ENCODE measurements around the gene SCMH1. TPM values are rescaled to one million over a fixed set of nuclear protein-coding genes. Genes with fewer than 3 reads are reported as not detected.
A peak's percentile ranks its signal among the peaks of the same experiment; 100 is the strongest.

SCMH1 gene
- total and polyA plus RNA-seq, 9 donors = 26.9 to 41.7 (median 32.7) TPM

- Histone ChIP-seq H3K4me1 (ENCODE audit: control insufficient read depth, insufficient read depth, low read length) (peaks cover 5% of the 10 kb centered on the region), H3K27ac (ENCODE audit: low read length) (peak overlapping the region; percentile 59), H3K4me3 (ENCODE audit: low read length) (no peak overlapping the region), H3K36me3 (ENCODE audit: control insufficient read depth, insufficient read depth, low read length) (peaks cover 67% of the 10 kb centered on the region), H3K9me3 (replicated peaks; ENCODE audit: control insufficient read depth, low read depth, low read length) (no peaks in the 10 kb centered on the region), H3K27me3 (ENCODE audit: control insufficient read depth, insufficient read depth, low read length) (no peaks in the 10 kb centered on the region)
- peak; percentile 72 for DNase-seq
- WGBS (ENCODE audit: insufficient coverage) = 51% methylated on average over 2 of the region's 5 CpGs
These were observed 196.4 kb downstream of the SCMH1 start for GRCh38 chr1:41045740-41046139.

- DNase-seq = no peak
- Histone ChIP-seq H3K4me3 (ENCODE audit: low read length) (no peak overlapping the region), H3K27me3 (ENCODE audit: control insufficient read depth, insufficient read depth, low read length) (no peaks in the 10 kb centered on the region), H3K27ac (ENCODE audit: low read length) (no peak overlapping the region), H3K9me3 (replicated peaks; ENCODE audit: control insufficient read depth, low read depth, low read length) (no peaks in the 10 kb centered on the region), H3K36me3 (ENCODE audit: control insufficient read depth, insufficient read depth, low read length) (peaks cover 70% of the 10 kb centered on the region), H3K4me1 (ENCODE audit: control insufficient read depth, insufficient read depth, low read length) (peaks cover 5% of the 10 kb centered on the region)
- WGBS (ENCODE audit: insufficient coverage) = 74% methylated on average over 2 of the region's 2 CpGs
These were observed 197.9 kb downstream of the SCMH1 start for GRCh38 chr1:41044187-41044586.

- no peak overlapping the region for H3K4me3 ChIP-seq (ENCODE audit: low read length)
- no peaks in the 10 kb centered on the region for H3K27me3 ChIP-seq (ENCODE audit: control insufficient read depth, insufficient read depth, low read length)
- H3K27ac ChIP-seq (ENCODE audit: low read length) = no peak overlapping the region
- WGBS (ENCODE audit: insufficient coverage) = 79% methylated on average over 3 of the region's 3 CpGs
- peaks cover 69% of the 10 kb centered on the region for H3K36me3 ChIP-seq (ENCODE audit: control insufficient read depth, insufficient read depth, low read length)
- peaks cover 5% of the 10 kb centered on the region for H3K4me1 ChIP-seq (ENCODE audit: control insufficient read depth, insufficient read depth, low read length)
- peak; percentile 54 for DNase-seq
- H3K9me3 ChIP-seq (replicated peaks; ENCODE audit: control insufficient read depth, low read depth, low read length) = no peaks in the 10 kb centered on the region
These were observed 200.4 kb downstream of the SCMH1 start for GRCh38 chr1:41041614-41042270.

GRCh38 chr1:41038110-41038509, 204.0 kb downstream of the SCMH1 start:
- Histone ChIP-seq H3K4me3 (ENCODE audit: low read length) (no peak overlapping the region), H3K27me3 (ENCODE audit: control insufficient read depth, insufficient read depth, low read length) (no peaks in the 10 kb centered on the region), H3K36me3 (ENCODE audit: control insufficient read depth, insufficient read depth, low read length) (peaks cover 73% of the 10 kb centered on the region), H3K9me3 (replicated peaks; ENCODE audit: control insufficient read depth, low read depth, low read length) (no peaks in the 10 kb centered on the region), H3K4me1 (ENCODE audit: control insufficient read depth, insufficient read depth, low read length) (no peaks in the 10 kb centered on the region), H3K27ac (ENCODE audit: low read length) (no peak overlapping the region)
- no CpG with 5 or more reads among the region's 5 CpGs for WGBS (ENCODE audit: insufficient coverage)
- DNase-seq = no peak

- Histone ChIP-seq H3K4me1 (ENCODE audit: control insufficient read depth, insufficient read depth, low read length) (no peaks in the 10 kb centered on the region), H3K27ac (ENCODE audit: low read length) (no peak overlapping the region), H3K27me3 (ENCODE audit: control insufficient read depth, insufficient read depth, low read length) (no peaks in the 10 kb centered on the region), H3K9me3 (replicated peaks; ENCODE audit: control insufficient read depth, low read depth, low read length) (no peaks in the 10 kb centered on the region), H3K4me3 (ENCODE audit: low read length) (no peak overlapping the region), H3K36me3 (ENCODE audit: control insufficient read depth, insufficient read depth, low read length) (peaks cover 76% of the 10 kb centered on the region)
- no peak for DNase-seq
- WGBS (ENCODE audit: insufficient coverage) = 97% methylated on average over 3 of the region's 3 CpGs
These were observed 204.8 kb downstream of the SCMH1 start for GRCh38 chr1:41037116-41037903.

- DNase-seq = no peak
- H3K36me3 ChIP-seq (ENCODE audit: control insufficient read depth, insufficient read depth, low read length) = peaks cover 69% of the 10 kb centered on the region
- no peaks in the 10 kb centered on the region for H3K4me1 ChIP-seq (ENCODE audit: control insufficient read depth, insufficient read depth, low read length)
- H3K4me3 ChIP-seq (ENCODE audit: low read length) = no peak overlapping the region
- H3K27me3 ChIP-seq (ENCODE audit: control insufficient read depth, insufficient read depth, low read length) = no peaks in the 10 kb centered on the region
- no peaks in the 10 kb centered on the region for H3K9me3 ChIP-seq (replicated peaks; ENCODE audit: control insufficient read depth, low read depth, low read length)
- WGBS (ENCODE audit: insufficient coverage) = no CpG with 5 or more reads among the region's 3 CpGs
- no peak overlapping the region for H3K27ac ChIP-seq (ENCODE audit: low read length)
These were observed 208.8 kb downstream of the SCMH1 start for GRCh38 chr1:41033272-41033671.

GRCh38 chr1:41032147-41032546, 210.0 kb downstream of the SCMH1 start:
- Histone ChIP-seq H3K36me3 (ENCODE audit: control insufficient read depth, insufficient read depth, low read length) (peaks cover 69% of the 10 kb centered on the region), H3K4me1 (ENCODE audit: control insufficient read depth, insufficient read depth, low read length) (no peaks in the 10 kb centered on the region), H3K27ac (ENCODE audit: low read length) (no peak overlapping the region), H3K4me3 (ENCODE audit: low read length) (no peak overlapping the region), H3K9me3 (replicated peaks; ENCODE audit: control insufficient read depth, low read depth, low read length) (no peaks in the 10 kb centered on the region), H3K27me3 (ENCODE audit: control insufficient read depth, insufficient read depth, low read length) (no peaks in the 10 kb centered on the region)
- no peak for DNase-seq
- WGBS (ENCODE audit: insufficient coverage) = 91% methylated on average over 1 of the region's 2 CpGs

- no peak for DNase-seq
- Histone ChIP-seq H3K27ac (ENCODE audit: low read length) (no peak overlapping the region), H3K4me1 (ENCODE audit: control insufficient read depth, insufficient read depth, low read length) (no peaks in the 10 kb centered on the region), H3K4me3 (ENCODE audit: low read length) (no peak overlapping the region), H3K27me3 (ENCODE audit: control insufficient read depth, insufficient read depth, low read length) (no peaks in the 10 kb centered on the region), H3K9me3 (replicated peaks; ENCODE audit: control insufficient read depth, low read depth, low read length) (no peaks in the 10 kb centered on the region), H3K36me3 (ENCODE audit: control insufficient read depth, insufficient read depth, low read length) (peaks cover 66% of the 10 kb centered on the region)
- 89% methylated on average over 3 of the region's 8 CpGs for WGBS (ENCODE audit: insufficient coverage)
These were observed 211.1 kb downstream of the SCMH1 start for GRCh38 chr1:41030872-41031616.

GRCh38 chr1:41028034-41028642, 214.0 kb downstream of the SCMH1 start:
- no peak overlapping the region for H3K27ac ChIP-seq (ENCODE audit: low read length)
- H3K4me3 ChIP-seq (ENCODE audit: low read length) = no peak overlapping the region
- H3K4me1 ChIP-seq (ENCODE audit: control insufficient read depth, insufficient read depth, low read length) = no peaks in the 10 kb centered on the region
- no peak for DNase-seq
- no peaks in the 10 kb centered on the region for H3K9me3 ChIP-seq (replicated peaks; ENCODE audit: control insufficient read depth, low read depth, low read length)
- 97% methylated on average over 8 of the region's 10 CpGs for WGBS (ENCODE audit: insufficient coverage)
- no peaks in the 10 kb centered on the region for H3K27me3 ChIP-seq (ENCODE audit: control insufficient read depth, insufficient read depth, low read length)
- H3K36me3 ChIP-seq (ENCODE audit: control insufficient read depth, insufficient read depth, low read length) = peaks cover 62% of the 10 kb centered on the region

All from muscle of leg (tissue), 11 donors.